ENCODE data around the gene ARHGEF6.
A peak's percentile ranks its signal among the peaks of the same experiment; 100 is the strongest.
"Not testable (repeated sequence)": the region's sequence is repeated elsewhere in the genome, so short reads cannot be mapped to it uniquely, and the experiment has no call there.

ARHGEF6 gene, protein sequence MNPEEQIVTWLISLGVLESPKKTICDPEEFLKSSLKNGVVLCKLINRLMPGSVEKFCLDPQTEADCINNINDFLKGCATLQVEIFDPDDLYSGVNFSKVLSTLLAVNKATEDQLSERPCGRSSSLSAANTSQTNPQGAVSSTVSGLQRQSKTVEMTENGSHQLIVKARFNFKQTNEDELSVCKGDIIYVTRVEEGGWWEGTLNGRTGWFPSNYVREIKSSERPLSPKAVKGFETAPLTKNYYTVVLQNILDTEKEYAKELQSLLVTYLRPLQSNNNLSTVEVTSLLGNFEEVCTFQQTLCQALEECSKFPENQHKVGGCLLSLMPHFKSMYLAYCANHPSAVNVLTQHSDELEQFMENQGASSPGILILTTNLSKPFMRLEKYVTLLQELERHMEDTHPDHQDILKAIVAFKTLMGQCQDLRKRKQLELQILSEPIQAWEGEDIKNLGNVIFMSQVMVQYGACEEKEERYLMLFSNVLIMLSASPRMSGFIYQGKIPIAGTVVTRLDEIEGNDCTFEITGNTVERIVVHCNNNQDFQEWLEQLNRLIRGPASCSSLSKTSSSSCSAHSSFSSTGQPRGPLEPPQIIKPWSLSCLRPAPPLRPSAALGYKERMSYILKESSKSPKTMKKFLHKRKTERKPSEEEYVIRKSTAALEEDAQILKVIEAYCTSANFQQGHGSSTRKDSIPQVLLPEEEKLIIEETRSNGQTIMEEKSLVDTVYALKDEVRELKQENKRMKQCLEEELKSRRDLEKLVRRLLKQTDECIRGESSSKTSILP

DNA sequence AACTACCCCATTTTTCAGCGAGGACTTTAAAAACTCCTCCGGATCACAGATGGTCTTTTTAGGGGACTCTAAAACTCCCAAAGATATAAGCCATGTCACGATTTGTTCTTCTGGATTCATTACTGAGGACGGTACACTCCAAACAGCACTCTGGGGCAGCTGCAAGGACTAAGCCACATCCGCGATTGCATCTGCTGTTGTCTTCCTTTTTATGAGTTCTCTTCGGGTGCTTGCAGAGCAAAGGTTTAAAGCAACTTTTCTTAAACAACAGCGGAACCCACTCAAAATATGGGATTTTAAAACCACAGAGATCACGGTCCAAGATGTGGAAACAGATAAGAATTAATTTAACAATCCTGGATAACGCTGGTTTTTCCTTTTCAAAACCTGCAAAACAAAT lies at the start of gene ARHGEF6:
ARHGEF6 (minus strand) TSS at position 170 of the 400 bp plus-strand sequence; CDS start at position 120, 50 bp downstream.
- DNase-seq: peak; percentile 67

DNA sequence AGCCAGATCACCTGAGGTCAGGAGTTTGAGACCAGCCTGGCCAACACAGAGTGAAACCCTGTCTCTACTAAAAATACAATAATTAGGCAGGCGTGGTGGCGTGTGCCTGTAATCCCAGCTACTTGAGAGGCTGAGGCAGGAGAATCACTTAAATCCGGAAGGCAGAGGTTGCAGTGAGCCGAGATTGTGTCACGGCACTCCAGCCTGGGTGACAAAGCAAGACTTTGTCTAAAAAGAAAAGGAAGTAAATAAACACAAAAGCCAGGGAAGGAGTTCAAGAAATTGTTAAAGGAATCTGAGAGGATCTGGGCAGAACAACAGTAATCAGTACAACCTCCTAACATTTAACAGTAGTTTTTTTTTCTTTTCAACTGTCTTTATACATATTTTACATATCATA lies 48.7 kb upstream of the ARHGEF6 start:
- DNase-seq: no peak

DNA sequence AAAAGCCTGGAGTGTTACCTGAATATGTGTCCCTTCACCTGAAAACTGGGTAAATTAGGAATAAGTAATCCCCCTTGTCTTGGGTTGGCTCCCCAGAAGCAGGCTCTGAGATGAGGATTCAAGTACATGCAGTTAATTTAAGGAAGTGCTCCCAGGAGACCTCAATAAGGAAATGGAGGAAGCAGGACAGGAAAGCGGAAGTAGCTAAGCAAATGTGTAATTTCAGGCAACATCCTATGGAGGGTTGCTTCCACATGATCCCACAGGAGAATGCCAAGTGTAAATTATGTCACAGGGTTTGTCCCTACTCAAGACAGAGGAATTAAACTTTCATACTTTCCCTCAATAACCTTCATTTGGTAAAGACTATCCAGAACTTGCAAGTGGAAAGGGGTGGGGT lies 48.1 kb upstream of the ARHGEF6 start:
- DNase-seq: no peak

DNA sequence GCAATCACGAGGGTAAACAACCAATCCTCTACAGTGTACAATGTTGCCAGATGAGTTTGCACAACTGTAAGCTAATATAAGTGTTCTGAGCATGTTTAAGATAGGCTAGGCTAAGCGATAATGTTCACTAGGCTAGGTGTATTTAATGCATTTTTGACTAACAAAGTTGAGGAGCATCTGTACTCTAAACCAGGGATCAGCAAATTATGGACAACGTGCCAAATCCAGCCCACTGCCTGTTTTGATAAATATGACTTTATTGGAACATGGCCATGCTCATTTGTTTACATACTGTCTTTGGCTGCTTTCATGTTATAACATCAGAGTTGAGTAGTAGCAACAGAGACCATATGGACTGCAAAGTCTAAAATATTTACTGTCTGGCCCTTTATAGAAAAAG lies 46.3 kb upstream of the ARHGEF6 start:
- DNase-seq: no peak

DNA sequence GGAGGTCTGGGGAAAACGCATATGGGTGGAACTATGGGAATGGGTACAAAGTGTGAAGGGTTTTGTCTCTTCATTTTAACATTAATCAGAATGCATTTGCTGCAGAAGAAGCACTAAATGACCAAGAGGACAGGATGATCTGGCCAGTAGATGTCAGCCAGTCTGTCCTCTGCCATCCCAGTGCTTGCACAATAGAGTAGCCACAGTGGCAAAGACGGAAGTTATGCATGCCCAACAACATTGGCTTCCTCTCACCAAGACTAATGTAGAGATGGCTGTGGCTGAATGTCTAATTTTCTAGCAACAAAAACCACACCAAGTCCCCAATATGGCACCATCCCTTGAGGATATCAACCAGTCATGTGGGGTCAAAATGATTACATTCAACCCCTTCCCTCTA lies 45.0 kb upstream of the ARHGEF6 start:
- DNase-seq: no peak

DNA sequence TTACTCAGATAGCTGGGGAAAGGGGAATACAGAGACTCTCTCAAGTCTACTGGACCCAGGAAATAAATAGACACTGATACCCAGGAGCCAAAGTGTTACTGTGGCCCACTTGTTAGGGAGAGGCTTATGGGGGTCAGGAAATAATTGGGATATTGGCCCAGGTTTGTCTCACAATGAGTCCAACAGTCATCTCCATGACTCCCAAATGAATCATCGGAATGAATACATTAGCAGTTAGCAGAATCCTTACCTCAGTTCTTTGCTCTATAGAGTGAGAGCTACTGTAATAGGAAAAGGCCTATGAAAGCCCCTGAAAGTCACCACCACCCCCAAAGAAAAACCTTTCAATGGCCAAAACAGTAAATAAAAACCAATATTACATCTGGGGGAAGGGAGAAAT lies 42.4 kb upstream of the ARHGEF6 start:
- DNase-seq: no peak

DNA sequence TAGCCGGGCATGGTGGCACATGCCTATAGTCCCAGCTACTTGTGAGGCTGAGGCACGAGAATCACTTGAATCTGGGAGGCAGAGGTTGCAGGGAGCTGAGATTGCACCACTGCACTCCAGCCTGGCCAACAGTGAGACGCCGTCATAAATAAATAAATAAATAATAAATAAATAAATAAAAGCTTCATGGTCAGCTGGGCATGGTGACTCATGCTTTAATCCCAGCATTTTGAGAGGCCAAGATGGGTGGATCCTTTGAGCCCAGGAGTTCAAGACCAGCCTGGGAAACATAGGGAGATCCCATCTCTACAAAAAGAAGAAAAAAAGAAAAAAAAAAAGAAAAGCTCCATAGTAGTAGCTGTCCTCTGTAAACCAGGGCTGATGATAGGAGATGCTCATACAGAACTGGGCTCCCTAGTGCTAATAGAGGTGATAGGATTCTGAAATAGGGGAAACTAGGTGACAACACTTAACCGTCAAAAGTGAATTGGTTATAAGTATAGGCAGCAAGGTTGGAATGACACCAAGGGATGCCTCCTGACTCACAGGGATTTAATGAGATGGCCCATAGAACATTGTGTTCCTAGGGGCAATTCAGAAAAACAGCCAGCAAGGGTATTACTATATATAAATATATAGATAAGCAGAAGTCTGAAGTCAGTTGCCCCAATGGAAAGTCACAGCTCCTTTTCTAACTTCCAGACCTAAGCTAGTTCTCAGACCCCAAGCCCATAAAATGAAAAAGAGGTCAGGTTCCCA lies 41.8 kb upstream of the ARHGEF6 start:
- no peak for DNase-seq

DNA sequence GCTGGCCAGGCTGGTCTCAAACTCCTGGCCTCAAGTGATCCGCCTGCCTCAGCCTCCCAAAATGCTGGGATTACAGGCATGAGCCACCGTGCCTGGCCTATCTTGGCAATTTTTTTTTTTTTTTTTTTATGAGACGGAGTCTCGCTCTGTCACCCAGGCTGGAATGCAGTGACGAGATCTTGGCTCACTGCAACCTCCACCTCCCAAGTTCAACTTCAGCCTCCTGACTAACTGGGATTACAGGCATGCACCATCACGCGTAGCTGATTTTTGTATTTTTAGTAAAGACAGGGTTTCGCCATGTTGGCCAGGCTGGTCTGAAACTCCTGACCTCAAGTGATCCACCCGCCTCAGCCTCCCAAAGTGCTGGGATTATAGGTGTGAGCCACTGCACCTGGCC lies 39.0 kb upstream of the ARHGEF6 start:
- DNase-seq: not testable (repeated sequence)

DNA sequence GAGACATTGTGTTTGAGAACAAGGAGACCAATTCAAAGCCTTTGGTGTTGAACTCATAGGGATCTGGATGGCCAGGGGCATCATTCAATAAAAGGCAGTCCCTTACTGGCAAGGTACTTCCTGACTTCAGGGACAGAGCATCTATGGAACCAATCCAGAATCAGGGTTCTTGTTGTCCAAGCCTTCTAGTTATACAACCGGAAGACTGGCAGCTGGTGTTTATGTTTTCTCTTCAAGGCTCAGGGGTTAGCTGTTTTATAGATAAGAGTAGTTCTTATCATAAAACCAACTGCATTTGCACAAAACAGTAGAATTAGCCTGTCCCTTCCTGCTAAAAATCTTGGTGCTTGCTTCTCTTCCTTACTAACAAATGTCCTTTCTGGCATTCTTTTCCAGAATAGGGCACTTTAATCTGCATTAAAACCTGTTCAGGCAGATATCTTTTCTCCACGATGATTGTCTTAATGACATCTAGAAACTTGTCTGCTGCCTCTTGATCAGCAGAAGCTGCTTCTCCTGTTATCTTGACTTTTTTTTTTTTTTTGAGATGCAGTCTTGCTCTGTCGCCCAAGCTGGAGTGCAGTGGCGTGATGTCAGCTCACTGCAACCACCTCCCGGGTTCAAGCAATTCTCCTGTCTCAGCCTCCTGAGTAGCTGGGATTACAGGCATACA lies 38.4 kb upstream of the ARHGEF6 start:
- DNase-seq: no peak

DNA sequence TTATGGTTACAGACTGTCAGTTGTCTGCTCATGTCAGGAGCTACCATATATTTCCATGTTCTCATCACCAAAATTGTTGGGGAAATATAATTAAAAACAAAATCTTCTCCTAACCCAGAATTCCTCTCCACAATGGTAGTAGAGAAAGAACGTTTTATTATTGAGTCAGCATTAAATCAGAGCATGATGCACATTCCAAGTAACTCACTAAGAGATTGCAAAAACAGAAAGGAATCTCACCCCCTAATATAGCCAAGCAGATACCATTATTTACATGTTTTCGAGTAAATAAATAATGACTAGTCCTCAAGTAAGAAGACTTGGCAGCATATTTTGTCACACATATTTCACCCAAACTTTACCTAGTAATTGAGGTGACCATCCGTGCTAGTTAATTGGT lies 36.2 kb upstream of the ARHGEF6 start:
- no peak for DNase-seq

DNA sequence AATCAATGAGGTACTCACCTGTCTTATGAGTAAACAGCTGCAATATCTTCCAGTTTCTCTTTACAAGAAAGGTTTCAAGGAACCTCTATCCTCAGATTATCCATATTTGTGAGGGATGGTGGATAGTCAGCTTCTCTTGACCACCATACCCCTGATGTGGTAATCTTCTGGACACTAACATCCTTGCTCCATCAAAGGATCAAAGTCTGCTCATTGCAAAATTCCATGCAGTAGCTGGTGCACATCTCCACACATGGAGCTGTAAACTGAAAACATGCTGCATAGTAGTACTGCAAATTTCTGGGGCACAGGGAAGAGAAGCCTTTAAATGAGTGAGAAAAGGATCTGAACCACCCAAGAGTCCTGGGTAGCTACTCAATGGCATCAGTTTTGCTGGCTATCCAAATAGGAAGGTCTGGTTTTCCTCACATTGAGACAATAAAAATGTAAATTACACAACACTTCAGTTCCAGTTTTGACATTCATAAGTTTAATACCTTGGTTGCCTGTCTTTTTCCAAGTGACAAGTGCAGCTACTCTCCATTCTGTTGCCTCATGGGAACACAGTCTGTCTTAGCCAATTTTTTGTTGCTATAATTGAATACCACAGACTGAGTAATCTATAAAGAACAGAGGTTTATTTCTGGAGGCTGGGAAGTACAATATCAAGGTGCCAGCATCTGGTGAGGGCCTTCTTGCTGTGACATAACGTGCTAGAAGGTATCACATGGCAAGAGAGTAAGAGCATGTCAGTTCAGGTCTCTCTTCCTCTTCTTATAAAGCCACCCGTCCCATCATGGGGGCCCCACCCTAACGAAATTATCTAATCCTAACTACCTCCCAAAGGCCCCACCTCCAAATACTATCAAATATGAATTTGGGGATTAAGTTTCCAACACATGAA lies 34.4 kb upstream of the ARHGEF6 start:
- no peak for DNase-seq

DNA sequence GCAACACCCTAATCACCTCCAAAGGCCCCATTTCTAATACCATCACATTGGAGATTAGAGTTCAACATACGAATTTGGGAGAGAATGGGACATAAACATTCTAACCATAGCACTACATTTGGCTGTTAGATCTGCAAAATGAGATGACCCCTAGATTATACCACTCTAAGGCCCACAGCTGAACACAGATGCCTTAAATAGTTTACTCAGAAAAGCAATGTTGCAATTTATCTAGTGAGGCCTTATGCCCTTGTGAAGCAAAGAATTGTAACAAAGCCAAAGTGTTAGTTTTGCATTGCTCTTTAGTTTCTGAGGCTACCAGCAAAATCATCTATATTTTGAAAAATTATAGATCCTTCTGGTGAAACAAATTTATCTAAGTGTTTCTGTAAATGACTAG lies 31.6 kb upstream of the ARHGEF6 start:
- no peak for DNase-seq

DNA sequence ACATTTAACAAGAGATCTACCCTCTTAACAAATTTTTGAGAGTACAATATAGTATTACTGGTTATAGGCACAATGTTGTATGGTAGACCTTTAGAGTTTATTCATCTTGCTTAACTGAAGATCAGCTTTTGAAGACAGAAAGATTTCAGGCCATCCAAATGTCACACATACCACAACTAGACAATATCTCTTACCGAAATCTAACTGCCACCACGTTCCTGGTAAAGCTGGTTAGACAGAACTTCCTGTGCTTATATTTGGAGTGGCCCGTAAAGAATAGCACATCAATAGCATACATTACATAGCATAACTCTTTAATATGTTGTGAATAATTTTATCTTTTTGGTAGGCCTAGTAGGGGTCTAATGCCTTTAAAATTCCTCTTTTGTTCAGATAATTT lies 29.8 kb upstream of the ARHGEF6 start:
- DNase-seq: no peak

DNA sequence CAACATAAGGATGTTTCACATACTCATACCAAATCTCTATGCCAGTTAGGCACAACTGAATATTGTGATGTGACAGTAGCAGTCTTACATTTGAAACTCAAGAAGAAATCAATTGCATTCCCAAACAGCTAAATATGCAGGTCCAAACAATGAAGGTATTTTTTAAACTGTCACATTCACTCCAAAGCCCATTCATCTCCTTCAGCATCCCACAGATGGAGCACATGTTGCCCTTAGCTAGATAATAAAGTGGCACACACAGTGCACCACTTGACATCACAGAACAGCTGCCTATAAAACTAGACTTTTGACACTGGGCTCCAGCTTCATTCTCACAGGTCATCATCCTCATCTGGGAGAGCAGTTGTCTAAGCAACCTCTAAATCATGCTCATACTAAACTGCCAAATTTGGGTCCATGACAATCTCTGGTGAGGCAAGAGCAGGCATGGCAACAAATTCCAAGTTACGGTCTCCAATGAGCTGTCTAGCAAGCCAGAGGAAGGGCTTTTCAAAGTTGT lies 26.2 kb upstream of the ARHGEF6 start:
- DNase-seq: no peak

DNA sequence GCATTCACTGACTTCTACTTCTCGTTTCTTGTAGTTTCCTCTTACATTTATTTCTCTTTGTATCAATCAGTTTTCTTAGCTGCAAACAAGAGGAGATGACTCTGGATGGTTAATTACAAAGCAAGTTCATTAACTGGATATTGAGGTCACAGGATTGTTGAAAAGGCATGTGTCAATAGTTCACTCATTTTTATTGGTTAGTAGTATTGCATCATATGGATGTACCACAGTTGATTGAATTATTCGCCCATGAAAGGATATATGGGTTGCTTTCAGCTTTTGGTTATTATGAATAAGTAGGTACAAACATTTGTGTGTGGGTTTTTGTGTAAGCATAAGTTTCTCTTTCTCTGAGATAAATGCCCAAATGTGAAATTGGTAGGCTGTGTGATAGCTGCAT lies 21.8 kb upstream of the ARHGEF6 start:
- no peak for DNase-seq

DNA sequence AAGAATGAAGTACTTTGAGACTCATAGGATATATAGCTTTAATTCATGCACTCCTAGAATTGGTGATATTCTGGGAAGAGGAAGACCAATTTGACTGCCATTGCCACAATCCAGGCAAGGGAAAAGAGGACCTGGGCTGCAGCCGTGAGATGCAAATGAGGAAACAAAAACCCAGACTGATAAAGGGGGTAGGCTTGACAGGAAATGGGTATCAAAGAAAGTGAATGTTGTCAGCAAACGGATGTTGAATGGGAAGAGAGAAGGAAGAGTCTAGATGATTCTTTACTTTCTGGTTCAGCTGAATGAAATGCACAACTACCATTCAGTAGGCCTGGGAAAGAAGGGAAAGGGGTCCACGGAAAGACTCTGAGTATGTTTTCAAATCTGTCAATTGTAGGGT lies 17.1 kb upstream of the ARHGEF6 start:
- DNase-seq: no peak

DNA sequence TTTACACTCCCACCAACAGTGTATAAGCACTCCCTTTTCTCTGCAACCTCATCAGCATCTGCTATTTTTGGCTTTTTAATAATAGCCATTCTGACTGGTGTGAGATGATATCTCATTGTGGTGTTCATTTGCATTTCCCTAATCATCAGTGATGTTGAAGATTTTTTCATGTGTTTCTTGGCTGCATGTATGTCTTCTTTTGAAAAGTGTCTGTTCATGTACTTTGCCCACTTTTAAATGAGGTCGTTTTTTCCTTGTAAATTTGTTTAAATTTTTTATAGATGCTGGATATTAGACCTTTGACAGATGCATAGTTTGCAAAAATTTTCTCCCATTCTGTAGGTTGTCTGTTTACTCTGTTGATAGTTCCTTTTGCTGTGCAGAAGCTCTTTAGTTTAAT lies 14.4 kb upstream of the ARHGEF6 start:
- DNase-seq: not testable (repeated sequence)

DNA sequence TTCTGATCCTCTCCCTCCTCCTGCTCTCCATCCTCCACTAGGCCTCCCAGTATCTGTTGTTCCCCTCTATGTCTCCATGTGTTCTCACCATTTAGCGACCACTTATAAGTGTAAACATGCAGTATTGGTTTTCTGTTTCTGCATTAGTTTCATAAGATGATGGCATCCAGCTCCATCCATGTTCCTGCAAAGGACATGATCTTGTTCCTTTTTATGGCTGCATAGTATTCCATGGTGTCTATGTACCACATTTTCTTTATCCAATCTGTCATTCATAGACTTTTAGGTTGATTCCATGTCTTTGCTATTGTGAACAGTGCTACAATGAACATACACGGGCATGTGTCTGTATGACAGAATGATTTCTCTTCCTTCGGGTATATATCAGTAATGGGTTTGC lies 13.9 kb upstream of the ARHGEF6 start:
- DNase-seq: not testable (repeated sequence)

DNA sequence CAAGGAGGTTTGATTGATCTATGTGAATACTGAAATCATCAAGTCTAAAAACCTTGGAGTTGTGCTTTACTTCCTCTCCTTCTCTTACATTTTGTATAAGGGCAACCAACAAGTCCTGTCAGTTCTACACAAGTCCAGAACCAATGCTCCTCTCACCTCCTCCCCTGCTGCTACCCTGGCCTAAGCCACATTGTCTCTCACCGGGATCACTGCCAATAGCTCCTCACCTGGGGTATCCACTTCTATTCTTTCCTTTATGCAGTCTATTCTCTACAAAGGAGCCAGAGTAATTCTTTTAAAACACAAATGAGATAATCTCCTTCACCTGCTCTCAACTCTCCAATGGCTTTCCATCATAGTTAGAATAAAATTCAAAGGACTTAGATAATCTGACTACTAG lies 13.3 kb upstream of the ARHGEF6 start:
- no peak for DNase-seq

DNA sequence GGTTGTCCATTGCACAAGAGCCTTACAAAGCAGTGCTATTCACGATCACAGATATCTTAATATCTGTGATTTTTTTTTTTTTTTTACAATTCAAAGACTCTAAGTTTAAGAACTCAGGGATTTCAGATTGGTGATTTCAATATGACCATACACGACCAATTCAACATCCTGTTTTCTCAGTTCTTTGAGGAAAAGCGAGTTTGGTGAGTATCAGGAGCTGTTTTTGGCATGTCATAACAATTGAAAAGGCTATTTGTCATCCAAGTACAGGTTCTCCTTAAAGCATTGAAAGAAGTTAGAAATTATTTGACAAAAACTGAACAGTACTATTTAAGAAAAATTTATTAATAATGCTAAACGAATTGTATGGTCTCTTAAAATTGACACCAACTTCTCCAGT lies 9.1 kb upstream of the ARHGEF6 start:
- no peak for DNase-seq

DNA sequence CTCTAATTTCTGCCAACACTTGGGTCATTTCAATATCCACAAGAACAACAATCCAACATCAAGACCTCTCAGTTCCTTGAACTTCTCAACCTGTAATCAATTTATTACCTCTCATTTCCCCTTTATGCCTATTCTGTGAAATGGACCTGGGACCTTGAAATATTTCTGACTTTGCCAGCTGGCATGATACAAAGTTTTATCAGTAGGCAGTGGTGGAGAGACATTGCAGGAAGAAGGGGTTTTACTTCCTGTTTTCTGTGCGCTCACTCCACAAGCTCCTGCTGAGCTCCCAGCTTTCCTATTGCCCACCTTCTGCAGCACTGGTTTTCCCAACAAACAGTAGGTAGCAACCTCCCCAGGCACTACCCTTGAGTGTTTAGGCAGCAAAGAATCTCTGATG lies 3.5 kb upstream of the ARHGEF6 start:
- peak; percentile 5 for DNase-seq

DNA sequence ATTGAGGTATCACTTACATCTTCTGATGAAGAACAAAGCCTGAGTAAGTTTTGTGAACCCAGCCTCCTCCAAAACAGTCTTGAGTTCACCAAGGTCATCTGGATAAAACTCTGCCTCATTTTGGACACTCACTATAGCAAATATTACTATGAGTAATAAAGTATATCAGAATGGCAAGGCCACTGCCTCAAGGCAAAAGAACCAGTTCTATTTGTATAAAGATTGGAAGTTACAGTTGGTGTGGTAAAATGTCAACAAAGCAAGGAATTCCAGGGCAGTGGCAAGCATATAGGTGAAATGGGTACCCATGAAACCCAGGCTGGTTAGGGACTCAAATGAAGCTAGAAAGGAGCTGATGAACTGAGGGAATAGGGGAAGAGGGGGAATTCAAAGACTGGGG lies 2.4 kb upstream of the ARHGEF6 start:
- no peak for DNase-seq

Data from CD4-positive, alpha-beta T cell treated with Interleukin-17A for 4 hours (primary cell).